Measurements from ENCODE around the gene LAMA3. TPM values are rescaled to one million over a fixed set of nuclear protein-coding genes. Genes with fewer than 3 reads are reported as not detected.

LAMA3 gene
- total and polyA plus RNA-seq, 2 of the 13 experiments (the other 11 are each of a cell fraction or from before 2014, with no cell fraction given) = 0.45 to 2.2 TPM

GRCh38 chr18:23968638-23969604 lies 279.7 kb downstream of the LAMA3 start:
- Histone ChIP-seq H3K4me3 (replicated peaks in 1 of 3; ENCODE audit: insufficient read depth in 1 of 3, low read depth in 2 of 3, low read length in 3 of 3) (no peak overlapping the region), H3K27me3 (ENCODE audit: control insufficient read depth in 1 of 2, insufficient read depth in 2 of 2, low read length in 2 of 2) (no peaks in the 10 kb centered on the region; a peak in 3 of 5 replicates), H4K20me1 (ENCODE audit: insufficient read depth, low read length) (no peaks in the 10 kb centered on the region), H3K9me3 (ENCODE audit: low read length) (no peaks in the 10 kb centered on the region), H2AFZ (ENCODE audit: low read length) (no peak overlapping the region), H3K27ac (ENCODE audit: extremely low read length, insufficient read depth, low read length) (no peak overlapping the region), H3K79me2 (ENCODE audit: insufficient read depth, low read length) (no peaks in the 10 kb centered on the region), H3K4me1 (ENCODE audit: insufficient read depth, low read length) (no peaks in the 10 kb centered on the region), H3K36me3 (replicated peaks in 1 of 2; ENCODE audit: control insufficient read depth in 1 of 2, insufficient read depth in 2 of 2, low read length in 2 of 2) (no peaks in the 10 kb centered on the region), H3K4me2 (ENCODE audit: low read depth, low read length) (no peak overlapping the region), H3K9ac (ENCODE audit: insufficient read depth, low read depth, low read length) (no peak overlapping the region)
- no peak for DNase-seq (ENCODE audit: low spot score)
- BruUV-seq (replicated peaks) = no TSS peak
- in situ Hi-C loops (cut with HindIII; ENCODE audit: extremely low pct_ligation_motif_present, low pct_unique_long_range_greater_than_20kb) (loop anchor here (5.0 kb wide), 1 partner anchor 148 kb away; no protein-coding TSS in a partner anchor), intact Hi-C loops (cut with micrococcal nuclease; ENCODE audit: unreplicated experiment) (no loop called here)
- WGBS (ENCODE audit: low lambda C conversion rate) = 42% methylated on average over 4 of the region's 4 CpGs
- TF ChIP-seq, protein P1, sequence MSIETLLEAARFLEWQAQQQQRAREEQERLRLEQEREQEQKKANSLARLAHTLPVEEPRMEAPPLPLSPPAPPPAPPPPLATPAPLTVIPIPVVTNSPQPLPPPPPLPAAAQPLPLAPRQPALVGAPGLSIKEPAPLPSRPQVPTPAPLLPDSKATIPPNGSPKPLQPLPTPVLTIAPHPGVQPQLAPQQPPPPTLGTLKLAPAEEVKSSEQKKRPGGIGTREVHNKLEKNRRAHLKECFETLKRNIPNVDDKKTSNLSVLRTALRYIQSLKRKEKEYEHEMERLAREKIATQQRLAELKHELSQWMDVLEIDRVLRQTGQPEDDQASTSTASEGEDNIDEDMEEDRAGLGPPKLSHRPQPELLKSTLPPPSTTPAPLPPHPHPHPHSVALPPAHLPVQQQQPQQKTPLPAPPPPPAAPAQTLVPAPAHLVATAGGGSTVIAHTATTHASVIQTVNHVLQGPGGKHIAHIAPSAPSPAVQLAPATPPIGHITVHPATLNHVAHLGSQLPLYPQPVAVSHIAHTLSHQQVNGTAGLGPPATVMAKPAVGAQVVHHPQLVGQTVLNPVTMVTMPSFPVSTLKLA (IDR thresholded peaks at IDR 0.05) = peak; percentile 70
- TF ChIP-seq, protein P2, sequence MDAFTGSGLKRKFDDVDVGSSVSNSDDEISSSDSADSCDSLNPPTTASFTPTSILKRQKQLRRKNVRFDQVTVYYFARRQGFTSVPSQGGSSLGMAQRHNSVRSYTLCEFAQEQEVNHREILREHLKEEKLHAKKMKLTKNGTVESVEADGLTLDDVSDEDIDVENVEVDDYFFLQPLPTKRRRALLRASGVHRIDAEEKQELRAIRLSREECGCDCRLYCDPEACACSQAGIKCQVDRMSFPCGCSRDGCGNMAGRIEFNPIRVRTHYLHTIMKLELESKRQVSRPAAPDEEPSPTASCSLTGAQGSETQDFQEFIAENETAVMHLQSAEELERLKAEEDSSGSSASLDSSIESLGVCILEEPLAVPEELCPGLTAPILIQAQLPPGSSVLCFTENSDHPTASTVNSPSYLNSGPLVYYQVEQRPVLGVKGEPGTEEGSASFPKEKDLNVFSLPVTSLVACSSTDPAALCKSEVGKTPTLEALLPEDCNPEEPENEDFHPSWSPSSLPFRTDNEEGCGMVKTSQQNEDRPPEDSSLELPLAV (CRISPR knock-in tag; conservative IDR thresholded peaks at IDR 0.05; ENCODE audit: low read depth) = no peak
- no peak for ATAC-seq
- POLR2A ChIA-PET = no interaction called here
- CTCF ChIA-PET (ENCODE audit: low intra/inter-chr PET ratio, low total read pairs) = no interaction called here
- no peak for FAIRE-seq

DNA sequence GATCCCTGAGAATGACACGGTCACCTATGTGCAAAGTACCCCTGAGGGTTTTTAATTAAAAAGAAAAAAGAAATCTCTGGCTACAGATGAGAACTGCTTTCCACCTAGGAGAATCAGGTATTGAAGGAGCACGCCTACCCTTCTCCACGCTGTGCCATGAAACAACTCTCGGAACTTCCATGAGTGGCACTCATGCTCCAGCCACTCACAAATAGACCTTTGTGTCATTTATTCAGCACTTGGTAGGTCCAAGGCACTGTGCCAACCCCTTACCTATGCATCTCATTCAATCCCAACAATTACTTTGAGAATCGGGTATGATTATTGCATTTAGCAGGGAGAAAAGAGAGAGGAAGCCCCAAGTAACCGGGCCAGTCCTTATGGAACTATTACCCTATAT lies 280.4 kb downstream of the LAMA3 start:
- no peak overlapping the region for H3K4me2 ChIP-seq (ENCODE audit: low read depth, low read length)
- 64% methylated on average over 6 of the region's 6 CpGs for WGBS (ENCODE audit: low lambda C conversion rate)
- in situ Hi-C loops (cut with HindIII; ENCODE audit: extremely low pct_ligation_motif_present, low pct_unique_long_range_greater_than_20kb) = loop anchor here (5.0 kb wide), 1 partner anchor 148 kb away; no protein-coding TSS in a partner anchor
- H3K4me1 ChIP-seq (ENCODE audit: insufficient read depth, low read length) = no peaks in the 10 kb centered on the region
- no peak overlapping the region for H3K4me3 ChIP-seq (replicated peaks in 1 of 3; ENCODE audit: insufficient read depth in 1 of 3, low read depth in 2 of 3, low read length in 3 of 3)
- BruUV-seq (replicated peaks) = no TSS peak
- no peak overlapping the region for H2AFZ ChIP-seq (ENCODE audit: low read length)
- H3K9me3 ChIP-seq (ENCODE audit: low read length) = no peaks in the 10 kb centered on the region
- no peak overlapping the region for H3K27ac ChIP-seq (ENCODE audit: extremely low read length, insufficient read depth, low read length)
- intact Hi-C loops (cut with micrococcal nuclease; ENCODE audit: unreplicated experiment) = no loop called here
- H3K9ac ChIP-seq (ENCODE audit: insufficient read depth, low read depth, low read length) = no peak overlapping the region
- DNase-seq (ENCODE audit: low spot score) (no peak), ATAC-seq (no peak), FAIRE-seq (no peak)
- ChIA-PET POLR2A (no interaction called here), CTCF (ENCODE audit: low intra/inter-chr PET ratio, low total read pairs) (no interaction called here)
- no peaks in the 10 kb centered on the region; a peak in 3 of 5 replicates for H3K27me3 ChIP-seq (ENCODE audit: control insufficient read depth in 1 of 2, insufficient read depth in 2 of 2, low read length in 2 of 2)
- H4K20me1 ChIP-seq (ENCODE audit: insufficient read depth, low read length) = no peaks in the 10 kb centered on the region
- H3K79me2 ChIP-seq (ENCODE audit: insufficient read depth, low read length) = no peaks in the 10 kb centered on the region
- H3K36me3 ChIP-seq (replicated peaks in 1 of 2; ENCODE audit: control insufficient read depth in 1 of 2, insufficient read depth in 2 of 2, low read length in 2 of 2) = no peaks in the 10 kb centered on the region
- TF ChIP-seq U2AF1 (optimal IDR thresholded peaks at IDR 0.05; ENCODE audit: low read depth, low read length) (no peak), MYC (CRISPR knock-in tag; IDR thresholded peaks at IDR 0.05; ENCODE audit: borderline replicate concordance) (no peak), ZFP1 (CRISPR knock-in tag; IDR thresholded peaks at IDR 0.05) (no peak), ZNF33B (CRISPR knock-in tag; IDR thresholded peaks at IDR 0.05) (no peak), NFIC (IDR thresholded peaks at IDR 0.05; ENCODE audit: low read length) (no peak), ARNTL (CRISPR knock-in tag; IDR thresholded peaks at IDR 0.05) (no peak)
- TF ChIP-seq, protein P3, sequence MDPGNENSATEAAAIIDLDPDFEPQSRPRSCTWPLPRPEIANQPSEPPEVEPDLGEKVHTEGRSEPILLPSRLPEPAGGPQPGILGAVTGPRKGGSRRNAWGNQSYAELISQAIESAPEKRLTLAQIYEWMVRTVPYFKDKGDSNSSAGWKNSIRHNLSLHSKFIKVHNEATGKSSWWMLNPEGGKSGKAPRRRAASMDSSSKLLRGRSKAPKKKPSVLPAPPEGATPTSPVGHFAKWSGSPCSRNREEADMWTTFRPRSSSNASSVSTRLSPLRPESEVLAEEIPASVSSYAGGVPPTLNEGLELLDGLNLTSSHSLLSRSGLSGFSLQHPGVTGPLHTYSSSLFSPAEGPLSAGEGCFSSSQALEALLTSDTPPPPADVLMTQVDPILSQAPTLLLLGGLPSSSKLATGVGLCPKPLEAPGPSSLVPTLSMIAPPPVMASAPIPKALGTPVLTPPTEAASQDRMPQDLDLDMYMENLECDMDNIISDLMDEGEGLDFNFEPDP (CRISPR knock-in tag; conservative IDR thresholded peaks at IDR 0.05) = no peak
- TF ChIP-seq, protein P4, sequence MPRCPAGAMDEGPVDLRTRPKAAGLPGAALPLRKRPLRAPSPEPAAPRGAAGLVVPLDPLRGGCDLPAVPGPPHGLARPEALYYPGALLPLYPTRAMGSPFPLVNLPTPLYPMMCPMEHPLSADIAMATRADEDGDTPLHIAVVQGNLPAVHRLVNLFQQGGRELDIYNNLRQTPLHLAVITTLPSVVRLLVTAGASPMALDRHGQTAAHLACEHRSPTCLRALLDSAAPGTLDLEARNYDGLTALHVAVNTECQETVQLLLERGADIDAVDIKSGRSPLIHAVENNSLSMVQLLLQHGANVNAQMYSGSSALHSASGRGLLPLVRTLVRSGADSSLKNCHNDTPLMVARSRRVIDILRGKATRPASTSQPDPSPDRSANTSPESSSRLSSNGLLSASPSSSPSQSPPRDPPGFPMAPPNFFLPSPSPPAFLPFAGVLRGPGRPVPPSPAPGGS (CRISPR knock-in tag; IDR thresholded peaks at IDR 0.05) = no peak
